GM18909 (cell line): ENCODE results near the gene LGI2.
"Not testable (repeated sequence)": the region's sequence is repeated elsewhere in the genome, so short reads cannot be mapped to it uniquely, and the experiment has no call there.

Experiments used
- ATAC-seq: cut with Tn5 transposase; IDR thresholded peaks from one replicate; pipeline ENCODE4 v1.9.1; 2021; ENCODE audit warnings: mild to moderate bottlenecking; ENCODE audit not compliant: unreplicated experiment, poor library complexity

Gene LGI2

GRCh38 chr4:25030277-25031076, at the start of gene LGI2:
Gene LGI2 (minus strand): TSS chr4:25030946. CDS start chr4:25030693, 253 bp downstream.
- no peak for ATAC-seq

- no peak for ATAC-seq
Measured at GRCh38 chr4:25078523-25078922, 47.8 kb upstream of the LGI2 start.

GRCh38 chr4:25076625-25077398, 46.1 kb upstream of the LGI2 start:
- ATAC-seq, result no peak

GRCh38 chr4:25075851-25076250, 45.1 kb upstream of the LGI2 start:
- ATAC-seq, result no peak

GRCh38 chr4:25075129-25075528, 44.4 kb upstream of the LGI2 start:
- ATAC-seq, result no peak

- no peak for ATAC-seq
Measured at GRCh38 chr4:25070545-25070944, 39.8 kb upstream of the LGI2 start.

- ATAC-seq, result no peak
Measured at GRCh38 chr4:25069014-25069413, 38.3 kb upstream of the LGI2 start.

- ATAC-seq, result no peak
Measured at GRCh38 chr4:25068386-25068785, 37.6 kb upstream of the LGI2 start.

- ATAC-seq, result no peak
Measured at GRCh38 chr4:25065932-25066590, 35.3 kb upstream of the LGI2 start.

- ATAC-seq, result no peak
Measured at GRCh38 chr4:25065431-25065858, 34.7 kb upstream of the LGI2 start.

GRCh38 chr4:25064447-25064846, 33.7 kb upstream of the LGI2 start:
- not testable (repeated sequence) for ATAC-seq

GRCh38 chr4:25063116-25063515, 32.4 kb upstream of the LGI2 start:
- no peak for ATAC-seq

GRCh38 chr4:25062098-25062497, 31.4 kb upstream of the LGI2 start:
- ATAC-seq, result no peak

GRCh38 chr4:25061602-25062001, 30.9 kb upstream of the LGI2 start:
- ATAC-seq, result no peak

GRCh38 chr4:25060963-25061340, 30.2 kb upstream of the LGI2 start:
- no peak for ATAC-seq

- ATAC-seq, result no peak
Measured at GRCh38 chr4:25060241-25060962, 29.7 kb upstream of the LGI2 start.

GRCh38 chr4:25059791-25060190, 29.0 kb upstream of the LGI2 start:
- no peak for ATAC-seq

- ATAC-seq, result no peak
Measured at GRCh38 chr4:25058796-25059195, 28.1 kb upstream of the LGI2 start.

GRCh38 chr4:25057299-25057698, 26.6 kb upstream of the LGI2 start:
- no peak for ATAC-seq

GRCh38 chr4:25052037-25052436, 21.3 kb upstream of the LGI2 start:
- ATAC-seq, result not testable (repeated sequence)
